Peyer's patch (tissue), 4 donors: ENCODE data around the gene RPL27.

Source experiments
- POLR2A ChIP-seq, 2 donors: fragments of 450-650 bp; IDR thresholded peaks; one replicate each; pipeline ENCODE4 v1.5.1; 2017; ENCODE audit warnings: antibody characterized with exemption in 2 of 2, mild to moderate bottlenecking in 2 of 2, moderate library complexity in 2 of 2
- TF ChIP-seq, protein P1 (sequence below), 6 experiments: fragments of 450-650 bp in 4 of 6; fragments of 200-600 bp in 2 of 6; sonication (generic) in 1 of 6; IDR thresholded peaks; one replicate each; pipeline ENCODE4 v1.5.1; 2017 to 2019; ENCODE audit warnings: antibody characterized with exemption in 6 of 6, mild to moderate bottlenecking in 3 of 6, moderate library complexity in 1 of 6

GRCh38 chr17:42991471-42991870, 6.7 kb upstream of the RPL27 start:
- TF ChIP-seq, protein P1, sequence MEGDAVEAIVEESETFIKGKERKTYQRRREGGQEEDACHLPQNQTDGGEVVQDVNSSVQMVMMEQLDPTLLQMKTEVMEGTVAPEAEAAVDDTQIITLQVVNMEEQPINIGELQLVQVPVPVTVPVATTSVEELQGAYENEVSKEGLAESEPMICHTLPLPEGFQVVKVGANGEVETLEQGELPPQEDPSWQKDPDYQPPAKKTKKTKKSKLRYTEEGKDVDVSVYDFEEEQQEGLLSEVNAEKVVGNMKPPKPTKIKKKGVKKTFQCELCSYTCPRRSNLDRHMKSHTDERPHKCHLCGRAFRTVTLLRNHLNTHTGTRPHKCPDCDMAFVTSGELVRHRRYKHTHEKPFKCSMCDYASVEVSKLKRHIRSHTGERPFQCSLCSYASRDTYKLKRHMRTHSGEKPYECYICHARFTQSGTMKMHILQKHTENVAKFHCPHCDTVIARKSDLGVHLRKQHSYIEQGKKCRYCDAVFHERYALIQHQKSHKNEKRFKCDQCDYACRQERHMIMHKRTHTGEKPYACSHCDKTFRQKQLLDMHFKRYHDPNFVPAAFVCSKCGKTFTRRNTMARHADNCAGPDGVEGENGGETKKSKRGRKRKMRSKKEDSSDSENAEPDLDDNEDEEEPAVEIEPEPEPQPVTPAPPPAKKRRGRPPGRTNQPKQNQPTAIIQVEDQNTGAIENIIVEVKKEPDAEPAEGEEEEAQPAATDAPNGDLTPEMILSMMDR (IDR thresholded peaks at IDR 0.05) = no peak
- no peak for TF ChIP-seq POLR2A (IDR thresholded peaks at IDR 0.05)
